Smooth muscle cell (in vitro differentiated cells): ENCODE measurements around the gene ENOX1. TPM values are rescaled to one million over a fixed set of nuclear protein-coding genes. Genes with fewer than 3 reads are reported as not detected.

Experiments
- DNase-seq: peaks from one replicate; lab custom pipeline; 2025; ENCODE audit not compliant: unreplicated experiment; lab: John Stamatoyannopoulos, UW
- H2AFZ ChIP-seq: fragments of 200-600 bp; sonication (generic); 2 replicates; pipeline ENCODE4 v1.6.0; 2016; ENCODE audit warnings: antibody characterized with exemption, low read depth, mild to moderate bottlenecking
- H3F3A ChIP-seq: fragments of 200-600 bp; sonication (generic); 2 replicates; pipeline ENCODE4 v1.6.0; 2017; ENCODE audit warnings: antibody characterized with exemption, low read depth
- H3K27ac ChIP-seq: fragments of 200-600 bp; sonication (generic); 2 replicates; pipeline ENCODE4 v1.5.1; 2016; ENCODE audit warnings: low read depth, mild to moderate bottlenecking
- H3K27me3 ChIP-seq: fragments of 200-600 bp; sonication (generic); 2 replicates; pipeline ENCODE4 v1.6.1; 2016; ENCODE audit warnings: low read depth, mild to moderate bottlenecking
- H3K36me3 ChIP-seq: fragments of 200-600 bp; sonication (generic); 2 replicates; pipeline ENCODE4 v1.5.1; 2016; ENCODE audit warnings: low read depth
- H3K4me1 ChIP-seq: fragments of 200-600 bp; sonication (generic); 2 replicates; pipeline ENCODE4 v1.5.1; 2016; ENCODE audit warnings: low read depth
- H3K4me2 ChIP-seq: fragments of 200-600 bp; sonication (generic); 2 replicates; pipeline ENCODE4 v1.6.0; 2016; ENCODE audit warnings: mild to moderate bottlenecking
- H3K4me3 ChIP-seq: fragments of 200-600 bp; sonication (generic); 2 replicates; pipeline ENCODE4 v1.5.1; 2016; ENCODE audit warnings: mild to moderate bottlenecking
- H3K79me2 ChIP-seq: fragments of 200-600 bp; sonication (generic); 2 replicates; pipeline ENCODE4 v1.6.0; 2016; ENCODE audit warnings: low read depth, mild to moderate bottlenecking
- H3K9ac ChIP-seq: fragments of 200-600 bp; sonication (generic); 2 replicates; pipeline ENCODE4 v1.6.0; 2016; ENCODE audit warnings: low read depth
- H3K9me3 ChIP-seq: fragments of 200-600 bp; sonication (generic); replicated peaks from 2 replicates; pipeline ENCODE4 v1.5.1; 2016; ENCODE audit warnings: low read depth
- H4K20me1 ChIP-seq: fragments of 200-600 bp; sonication (generic); 2 replicates; pipeline ENCODE4 v1.6.0; 2016; ENCODE audit warnings: low read depth
- WGBS: methylation state at CpG from one replicate; pipeline ENCODE4 v1.1.7; 2016; ENCODE audit warnings: low lambda C conversion rate; 5-methylcytosine and 5-hydroxymethylcytosine counted together
- polyA plus RNA-seq: library from polyadenylated mRNA; unstranded; fragments of >200 nt; fragmentation: Nextera tagmentation; extraction: Ambion mirVana; gene quantifications from 2 replicates; pipeline ENCODE4 v1.2.1, GENCODE V29; 2016
- total RNA-seq: library from RNA; depleted of rRNA; stranded (reverse); fragments of >200 nt; gene quantifications from 2 replicates; pipeline ENCODE4 v1.2.3, GENCODE V29; 2014
- TF ChIP-seq, protein P1 (sequence below): fragments of 200-600 bp; sonication (generic); IDR thresholded peaks from 2 replicates; pipeline ENCODE4 v1.5.1; 2017; ENCODE audit warnings: borderline replicate concordance, mild to moderate bottlenecking, antibody characterized with exemption; ENCODE audit not compliant: insufficient read depth, poor library complexity, severe bottlenecking

Gene ENOX1
- total and polyA plus RNA-seq, 2 experiments from 2014 or later = 1.9 to 2.6 TPM

- no peak overlapping the region for H3K4me2 ChIP-seq
- peaks cover 3% of the 10 kb centered on the region for H3K4me1 ChIP-seq
- 82% methylated on average over 6 of the region's 6 CpGs for WGBS
- H3K27ac ChIP-seq = no peak overlapping the region
- TF ChIP-seq, protein P1, sequence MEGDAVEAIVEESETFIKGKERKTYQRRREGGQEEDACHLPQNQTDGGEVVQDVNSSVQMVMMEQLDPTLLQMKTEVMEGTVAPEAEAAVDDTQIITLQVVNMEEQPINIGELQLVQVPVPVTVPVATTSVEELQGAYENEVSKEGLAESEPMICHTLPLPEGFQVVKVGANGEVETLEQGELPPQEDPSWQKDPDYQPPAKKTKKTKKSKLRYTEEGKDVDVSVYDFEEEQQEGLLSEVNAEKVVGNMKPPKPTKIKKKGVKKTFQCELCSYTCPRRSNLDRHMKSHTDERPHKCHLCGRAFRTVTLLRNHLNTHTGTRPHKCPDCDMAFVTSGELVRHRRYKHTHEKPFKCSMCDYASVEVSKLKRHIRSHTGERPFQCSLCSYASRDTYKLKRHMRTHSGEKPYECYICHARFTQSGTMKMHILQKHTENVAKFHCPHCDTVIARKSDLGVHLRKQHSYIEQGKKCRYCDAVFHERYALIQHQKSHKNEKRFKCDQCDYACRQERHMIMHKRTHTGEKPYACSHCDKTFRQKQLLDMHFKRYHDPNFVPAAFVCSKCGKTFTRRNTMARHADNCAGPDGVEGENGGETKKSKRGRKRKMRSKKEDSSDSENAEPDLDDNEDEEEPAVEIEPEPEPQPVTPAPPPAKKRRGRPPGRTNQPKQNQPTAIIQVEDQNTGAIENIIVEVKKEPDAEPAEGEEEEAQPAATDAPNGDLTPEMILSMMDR = no peak
- H3K4me3 ChIP-seq = no peak overlapping the region
- no peak overlapping the region for H2AFZ ChIP-seq
- H4K20me1 ChIP-seq = no peaks in the 10 kb centered on the region
- DNase-seq = no peak
- H3F3A ChIP-seq = no peaks in the 10 kb centered on the region
- no peaks in the 10 kb centered on the region for H3K36me3 ChIP-seq
- H3K9ac ChIP-seq = no peak overlapping the region
- H3K9me3 ChIP-seq = no peaks in the 10 kb centered on the region
- no peaks in the 10 kb centered on the region for H3K27me3 ChIP-seq
- no peaks in the 10 kb centered on the region for H3K79me2 ChIP-seq
These were observed 18.9 kb upstream of the ENOX1 start for GRCh38 chr13:43805681-43806128.

- peak overlapping the region; percentile 54 for H3K27ac ChIP-seq
- peak overlapping the region; percentile 75 for H3K4me2 ChIP-seq
- no peaks in the 10 kb centered on the region for H3K27me3 ChIP-seq
- whole genome bisulfite sequencing = 18% methylated on average over 3 of the region's 3 CpGs
- H3K36me3 ChIP-seq = no peaks in the 10 kb centered on the region
- H3K79me2 ChIP-seq = no peaks in the 10 kb centered on the region
- H2AFZ ChIP-seq = peak overlapping the region; percentile 32
- no peak overlapping the region for H3K4me3 ChIP-seq
- no peak overlapping the region for H3K9ac ChIP-seq
- no peak for DNase-seq
- peaks cover 3% of the 10 kb centered on the region for H3K4me1 ChIP-seq
- H3K9me3 ChIP-seq = no peaks in the 10 kb centered on the region
- TF ChIP-seq, protein P1 = no peak
- no peaks in the 10 kb centered on the region for H4K20me1 ChIP-seq
- H3F3A ChIP-seq = no peaks in the 10 kb centered on the region
These were observed 18.3 kb upstream of the ENOX1 start for GRCh38 chr13:43805071-43805468.

DNA sequence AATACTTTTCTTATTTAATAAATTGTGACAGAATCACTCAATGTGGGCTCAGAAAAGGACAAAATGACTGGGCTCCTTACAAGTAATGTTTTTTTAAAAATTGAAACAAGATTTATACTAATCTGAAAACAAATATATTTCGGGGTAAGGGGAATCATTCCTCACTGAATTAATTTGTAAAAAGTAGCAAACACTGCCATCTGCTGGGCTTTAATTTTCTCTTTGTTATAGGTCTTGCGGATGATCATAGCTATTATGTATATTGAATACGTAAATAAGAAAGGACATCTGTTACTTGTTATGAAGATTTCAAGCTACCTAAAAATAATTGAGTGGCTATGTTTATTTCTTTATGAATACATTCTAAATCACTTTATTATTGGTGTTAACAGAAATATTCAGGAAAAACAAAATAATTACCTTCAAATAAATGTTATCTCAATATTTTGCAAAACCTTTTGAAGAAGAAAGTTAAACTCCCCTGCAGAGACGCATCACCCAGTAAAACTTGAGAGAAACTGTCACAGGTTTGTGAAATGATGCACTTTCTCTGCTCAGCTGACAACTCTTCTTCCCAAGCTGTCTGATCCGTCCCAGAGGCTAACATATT lies 17.8 kb upstream of the ENOX1 start:
- Histone ChIP-seq H3K36me3 (no peaks in the 10 kb centered on the region), H4K20me1 (no peaks in the 10 kb centered on the region), H3K4me1 (peaks cover 3% of the 10 kb centered on the region), H3K9ac (no peak overlapping the region), H3K27me3 (no peaks in the 10 kb centered on the region), H2AFZ (peak overlapping the region; percentile 32), H3F3A (no peaks in the 10 kb centered on the region), H3K9me3 (no peaks in the 10 kb centered on the region), H3K4me3 (peak overlapping the region; percentile 27), H3K4me2 (peak overlapping the region; percentile 75), H3K79me2 (no peaks in the 10 kb centered on the region), H3K27ac (peak overlapping the region; percentile 54)
- 27% methylated on average over 5 of the region's 5 CpGs for WGBS
- TF ChIP-seq, protein P1 = peak; percentile 75
- DNase-seq = no peak

GRCh38 chr13:43802511-43802910 lies 15.7 kb upstream of the ENOX1 start:
- H3K4me2 ChIP-seq = no peak overlapping the region
- no peaks in the 10 kb centered on the region for H3K36me3 ChIP-seq
- H3K9me3 ChIP-seq = no peaks in the 10 kb centered on the region
- H3K79me2 ChIP-seq = no peaks in the 10 kb centered on the region
- no peak overlapping the region for H2AFZ ChIP-seq
- H4K20me1 ChIP-seq = no peaks in the 10 kb centered on the region
- no peaks in the 10 kb centered on the region for H3K27me3 ChIP-seq
- no peaks in the 10 kb centered on the region for H3F3A ChIP-seq
- H3K27ac ChIP-seq = no peak overlapping the region
- TF ChIP-seq, protein P1 = no peak
- no peak overlapping the region for H3K4me3 ChIP-seq
- no peak for DNase-seq
- no peak overlapping the region for H3K9ac ChIP-seq
- H3K4me1 ChIP-seq = peaks cover 3% of the 10 kb centered on the region
